ENCODE data around the gene CD6. TPM values are rescaled to one million over a fixed set of nuclear protein-coding genes. Genes with fewer than 3 reads are reported as not detected.

Gene CD6
- total and polyA plus RNA-seq, 10 of the 15 experiments (the other 5 are each of a cell fraction or from before 2014, with no cell fraction given) = 0.37 to 17.6 (median 6.2) TPM

DNA sequence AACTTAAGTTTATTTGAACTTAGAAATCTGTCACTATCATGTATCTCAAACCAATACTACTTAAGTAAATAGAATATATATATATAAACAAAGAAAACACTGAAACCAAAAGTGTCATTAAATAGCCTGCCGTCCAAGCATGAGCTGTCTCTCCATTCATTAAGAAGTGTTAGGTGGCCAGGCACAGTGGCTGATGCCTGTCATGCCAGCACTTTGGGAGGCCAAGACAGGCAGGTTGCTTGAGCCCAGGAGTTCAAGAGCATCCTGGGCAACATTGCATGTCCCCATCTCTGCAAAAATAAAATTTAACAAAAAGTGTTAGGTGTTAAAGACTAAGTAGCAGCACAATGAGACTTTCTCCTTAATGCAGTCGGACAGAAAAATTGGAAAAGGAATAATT is 14.0 kb downstream of the CD6 start (continued):
- TF ChIP-seq E2F8 (IDR thresholded peaks at IDR 0.05; ENCODE audit: low read depth, partially characterized antibody) = no peak
- TF ChIP-seq SMARCA5 (IDR thresholded peaks at IDR 0.05) = no peak
- no peak for TF ChIP-seq GATAD2B (conservative IDR thresholded peaks at IDR 0.05; ENCODE audit: low read depth)

DNA sequence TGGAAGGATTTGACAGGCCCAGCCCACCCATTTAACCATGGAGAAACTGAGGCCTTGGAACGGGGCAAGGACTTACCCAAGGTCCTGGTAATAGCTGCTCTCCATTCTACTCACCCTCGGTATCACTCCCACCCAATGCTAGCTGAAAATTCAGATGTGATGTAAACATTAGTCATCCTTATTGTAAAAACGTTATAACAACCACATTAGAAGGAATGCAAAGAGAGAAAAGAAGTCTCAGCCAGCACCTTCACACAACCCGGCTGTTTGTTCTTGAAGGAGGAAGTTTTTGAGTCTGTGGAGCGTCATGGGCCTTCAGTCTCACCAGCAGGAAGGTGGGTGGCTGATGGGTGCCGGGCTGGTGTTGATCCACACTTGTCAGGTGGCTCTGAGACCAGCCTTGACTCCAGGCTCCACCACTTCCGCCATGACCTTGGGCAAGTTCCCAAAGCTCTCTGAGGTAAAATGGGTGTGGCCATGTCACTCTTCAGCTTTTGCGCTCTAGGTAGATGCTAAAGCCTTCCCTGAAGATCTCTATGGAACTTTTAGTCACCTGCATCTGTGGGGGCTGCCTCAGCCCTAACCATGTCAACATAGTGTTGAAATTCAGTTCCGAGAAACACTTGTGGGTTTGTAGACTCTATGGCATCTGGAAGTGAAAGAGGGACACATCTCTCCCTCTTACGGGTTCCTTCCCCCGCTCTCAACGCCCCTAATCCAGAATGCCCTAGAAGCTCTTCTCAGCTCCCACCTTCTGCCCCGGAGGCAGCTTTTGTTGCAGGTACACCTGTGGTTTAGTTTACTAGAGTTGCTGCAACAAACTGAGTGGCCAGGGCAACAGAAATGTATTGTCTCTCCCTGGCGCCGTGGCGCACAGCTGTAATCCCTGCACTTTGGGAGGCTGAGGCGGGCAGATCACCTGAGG is 14.8 kb downstream of the CD6 start:
- Histone ChIP-seq H3K27ac (ENCODE audit: control insufficient read depth, insufficient read depth) (no peak overlapping the region), H3K36me3 (ENCODE audit: control insufficient read depth in 2 of 2, insufficient read depth in 2 of 2, low read length in 1 of 2) (no peaks in the 10 kb centered on the region), H4K20me1 (ENCODE audit: control insufficient read depth, insufficient read depth) (no peaks in the 10 kb centered on the region), H2AFZ (ENCODE audit: control insufficient read depth, low read depth, low read length) (no peak overlapping the region), H3K9me3 (replicated peaks; ENCODE audit: control insufficient read depth, insufficient read depth, low read length) (no peaks in the 10 kb centered on the region), H3K79me2 (ENCODE audit: control insufficient read depth, insufficient read depth, low read length) (no peaks in the 10 kb centered on the region), H3K27me3 (replicated peaks in 1 of 2; ENCODE audit: control insufficient read depth in 2 of 2, insufficient read depth in 2 of 2, low read length in 1 of 2) (no peaks in the 10 kb centered on the region), H3K4me1 (ENCODE audit: control insufficient read depth, insufficient read depth, low read length) (peaks cover 10% of the 10 kb centered on the region; the same call in 1 of the 2 replicates), H3K4me2 (ENCODE audit: control insufficient read depth, insufficient read depth) (no peak overlapping the region), H3K4me3 (no peak overlapping the region), H3K9ac (ENCODE audit: control insufficient read depth, insufficient read depth, low read length) (no peak overlapping the region)
- ChIA-PET CTCF (interaction anchor here (1.3 to 2.1 kb wide), 2 partner anchors 17 to 143 kb away, joined by 3 to 4 read pairs; no protein-coding TSS in a partner anchor), POLR2A (no interaction called here), SMC1A (ENCODE audit: uncharacterized antibody, unreplicated experiment) (interaction anchor here (0.7 to 1.9 kb wide), 3 partner anchors 9 to 33 kb away, joined by 3 to 6 read pairs (median 4); no protein-coding TSS in a partner anchor), RAD21 (ENCODE audit: unreplicated experiment) (interaction anchor here (1.2 kb wide), 1 partner anchor 16 kb away, joined by 4 read pairs; no protein-coding TSS in a partner anchor)
- BruUV-seq (replicated peaks) = no TSS peak
- FAIRE-seq (no peak), DNase-seq (ENCODE audit: low read depth, low spot score) (no peak), ATAC-seq (no peak)
- 63% methylated on average over 17 of the region's 17 CpGs for WGBS (ENCODE audit: insufficient coverage, insufficient replicate concordance, low lambda C conversion rate, missing lambda C conversion rate)
- TF ChIP-seq RAD21 (IDR thresholded peaks at IDR 0.05; ENCODE audit: insufficient read depth, low read depth, low read length) (no peak), SP1 (IDR thresholded peaks at IDR 0.05; ENCODE audit: low read depth, low read length) (no peak), ASH2L (IDR thresholded peaks at IDR 0.05; ENCODE audit: borderline replicate concordance, low read depth) (no peak), WRNIP1 (IDR thresholded peaks at IDR 0.05; ENCODE audit: borderline replicate concordance, low read depth, low read length) (no peak), EGR1 (IDR thresholded peaks at IDR 0.05; ENCODE audit: borderline replicate concordance in 1 of 2, low read depth in 2 of 2, low read length in 2 of 2) (peak in 1 of 2 experiments; percentile 21; a peak in 1 of 3 replicates)
- intact Hi-C loops (cut with micrococcal nuclease; ENCODE audit: unreplicated experiment) = no loop called here
- in situ Hi-C loops (cut with MboI) = no loop called here
